K562 (cell line): ENCODE results near the gene SREBF1. TPM values are rescaled to one million over a fixed set of nuclear protein-coding genes. Genes with fewer than 3 reads are reported as not detected.

ENCODE experiments used
- CHD2 ChIP-seq: IDR thresholded peaks from 2 replicates; pipeline ENCODE4 v1.6.1; 2011; ENCODE audit warnings: low read depth, low read length
- CREB1 ChIP-seq, 2 experiments: sonication (generic) in 1 of 2; formaldehyde crosslinking in 1 of 2; IDR thresholded peaks; 2 replicates each; pipeline versions ENCODE4 v1.6.1 to v1.8.0; 2012 to 2022; ENCODE audit warnings: inconsistent platforms in 1 of 2, mild to moderate bottlenecking in 1 of 2, missing genetic modification reagents in 1 of 2, moderate library complexity in 1 of 2
- E2F3 ChIP-seq: fragments of 250-450 bp; sonication (Bioruptor Pico); IDR thresholded peaks from 2 replicates; pipeline ENCODE4 v1.4.0; 2020; ENCODE audit warnings: mild to moderate bottlenecking
- GABPB1 ChIP-seq: sonication (generic); formaldehyde crosslinking; IDR thresholded peaks from 2 replicates; pipeline ENCODE4 v1.8.0; 2022; ENCODE audit warnings: mild to moderate bottlenecking, missing genetic modification reagents
- SAFB ChIP-seq: fragments of 200-400 bp; formaldehyde crosslinking; IDR thresholded peaks from 2 replicates; pipeline ENCODE4 v1.6.1; 2017; ENCODE audit warnings: low read depth, low read length, borderline replicate concordance
- SMAD1 ChIP-seq: fragments of 150-350 bp; IDR thresholded peaks from 2 replicates; pipeline ENCODE4 v1.6.1; 2014; ENCODE audit warnings: low read length, low read depth; ENCODE audit not compliant: partially characterized antibody
- ZNF384 ChIP-seq: IDR thresholded peaks from 2 replicates; pipeline ENCODE4 v1.6.1; 2012; ENCODE audit warnings: low read depth, low read length, improper control_type of control experiment
- polyA plus RNA-seq, 8 experiments: library from polyadenylated mRNA; depleted of rRNA in 4 of 8; stranded (reverse) in 5 of 8; unstranded in 3 of 8; fragments of >200 nt; fragmentation: Nextera tagmentation in 2 of 8; fragmentation: Illumina TruSeq in 1 of 8; extraction: Ambion mirVana in 2 of 8; extraction: Trizol in 1 of 8; gene quantifications; 2 replicates each; pipeline versions ENCODE4 v1.2.1 to v1.2.3, GENCODE V29; 2011 to 2014; ENCODE audit warnings: inconsistent platforms in 1 of 8, missing spikeins in 1 of 8
- total RNA-seq, 7 experiments: library from RNA; depleted of rRNA in 6 of 7; stranded (reverse); fragments of >200 nt in 6 of 7; fragmentation: Illumina TruSeq in 2 of 7; extraction: Trizol in 2 of 7; gene quantifications; 2 replicates each; pipeline versions ENCODE4 v1.2.1 to v1.2.3, GENCODE V29; 2011 to 2021; ENCODE audit warnings: low replicate concordance in 1 of 7
- TF ChIP-seq, protein P1 (sequence below), 2 experiments: fragments of 450-650 bp; formaldehyde crosslinking in 1 of 2; IDR thresholded peaks; 2 replicates each; pipeline versions ENCODE4 v1.4.0 to v1.6.1; 2014 to 2020; ENCODE audit warnings: mild to moderate bottlenecking in 2 of 2, borderline replicate concordance in 1 of 2, low read depth in 1 of 2
- TF ChIP-seq, protein P2 (sequence below): fragments of 450-650 bp; IDR thresholded peaks from 2 replicates; pipeline ENCODE4 v1.6.1; 2016; ENCODE audit warnings: low read depth

Gene SREBF1
- total and polyA plus RNA-seq, 9 of the 15 experiments (the other 6 are each of a cell fraction or from before 2014, with no cell fraction given) = 1.6 to 169 (median 69.4) TPM

DNA sequence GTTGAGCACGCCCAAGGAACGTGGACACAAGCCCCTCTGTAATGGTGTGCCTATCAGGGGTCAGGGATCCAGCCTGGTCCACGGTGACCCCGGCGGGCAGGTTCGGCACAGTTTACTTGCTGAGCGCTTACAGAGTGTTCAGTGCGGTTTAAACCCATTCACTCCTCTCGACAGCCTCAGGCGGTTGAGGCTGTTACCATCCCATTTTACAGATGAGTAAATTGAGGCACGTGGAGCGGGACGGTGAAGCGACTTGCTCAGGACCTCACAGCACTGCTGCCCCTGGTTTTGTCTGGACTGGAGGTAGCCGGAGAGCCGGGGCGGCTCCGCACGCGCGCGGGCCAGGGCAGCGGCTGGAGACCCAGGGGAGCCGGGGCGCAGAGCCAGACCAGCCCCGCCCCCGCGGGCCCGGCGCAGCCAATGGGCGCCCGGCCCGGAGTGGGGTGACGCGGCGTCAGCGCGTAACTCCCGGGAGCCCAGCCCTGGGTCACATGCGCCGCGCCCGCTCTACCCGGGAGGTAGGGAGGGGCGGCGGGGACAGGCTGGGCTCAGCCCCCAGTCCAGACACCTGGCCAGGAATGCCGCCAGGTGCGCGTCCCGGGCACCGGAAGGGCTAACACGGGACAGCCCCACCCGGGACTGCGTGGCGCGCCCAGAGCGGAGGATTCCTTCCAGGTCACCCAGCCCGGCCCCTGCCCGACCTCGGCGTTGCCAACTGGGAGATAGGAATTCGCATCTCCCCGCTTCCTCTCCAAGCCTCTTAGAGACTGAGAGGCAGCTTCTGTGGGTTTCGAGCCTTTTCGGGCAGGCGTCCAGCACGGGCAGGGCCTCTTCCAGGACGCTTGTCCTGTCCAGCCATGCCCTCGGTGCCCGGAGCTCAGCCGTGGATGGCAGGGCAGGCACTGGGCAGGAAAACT, 3.3 kb upstream of the SREBF1 start (continued):
- TF ChIP-seq, protein P1, sequence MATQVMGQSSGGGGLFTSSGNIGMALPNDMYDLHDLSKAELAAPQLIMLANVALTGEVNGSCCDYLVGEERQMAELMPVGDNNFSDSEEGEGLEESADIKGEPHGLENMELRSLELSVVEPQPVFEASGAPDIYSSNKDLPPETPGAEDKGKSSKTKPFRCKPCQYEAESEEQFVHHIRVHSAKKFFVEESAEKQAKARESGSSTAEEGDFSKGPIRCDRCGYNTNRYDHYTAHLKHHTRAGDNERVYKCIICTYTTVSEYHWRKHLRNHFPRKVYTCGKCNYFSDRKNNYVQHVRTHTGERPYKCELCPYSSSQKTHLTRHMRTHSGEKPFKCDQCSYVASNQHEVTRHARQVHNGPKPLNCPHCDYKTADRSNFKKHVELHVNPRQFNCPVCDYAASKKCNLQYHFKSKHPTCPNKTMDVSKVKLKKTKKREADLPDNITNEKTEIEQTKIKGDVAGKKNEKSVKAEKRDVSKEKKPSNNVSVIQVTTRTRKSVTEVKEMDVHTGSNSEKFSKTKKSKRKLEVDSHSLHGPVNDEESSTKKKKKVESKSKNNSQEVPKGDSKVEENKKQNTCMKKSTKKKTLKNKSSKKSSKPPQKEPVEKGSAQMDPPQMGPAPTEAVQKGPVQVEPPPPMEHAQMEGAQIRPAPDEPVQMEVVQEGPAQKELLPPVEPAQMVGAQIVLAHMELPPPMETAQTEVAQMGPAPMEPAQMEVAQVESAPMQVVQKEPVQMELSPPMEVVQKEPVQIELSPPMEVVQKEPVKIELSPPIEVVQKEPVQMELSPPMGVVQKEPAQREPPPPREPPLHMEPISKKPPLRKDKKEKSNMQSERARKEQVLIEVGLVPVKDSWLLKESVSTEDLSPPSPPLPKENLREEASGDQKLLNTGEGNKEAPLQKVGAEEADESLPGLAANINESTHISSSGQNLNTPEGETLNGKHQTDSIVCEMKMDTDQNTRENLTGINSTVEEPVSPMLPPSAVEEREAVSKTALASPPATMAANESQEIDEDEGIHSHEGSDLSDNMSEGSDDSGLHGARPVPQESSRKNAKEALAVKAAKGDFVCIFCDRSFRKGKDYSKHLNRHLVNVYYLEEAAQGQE (IDR thresholded peaks at IDR 0.05; ENCODE audit: borderline replicate concordance) = peak; percentile 40
- TF ChIP-seq, protein P1 (CRISPR knock-in tag; IDR thresholded peaks at IDR 0.05; ENCODE audit: low read depth) = peak; percentile 71; the same call in 1 of the 2 replicates
- TF ChIP-seq SAFB (no peak), SMAD1 (peak; percentile 67), ZNF384 (no peak), E2F3 (CRISPR knock-in tag) (0 out of 2 replicates have a peak, but pooled peaks have one; percentile 38), GABPB1 (CRISPR knock-in tag) (peak; percentile 80), CHD2 (no peak), CREB1 (IDR thresholded peaks at IDR 0.05) (peak; percentile 67), CREB1 (CRISPR knock-in tag; IDR thresholded peaks at IDR 0.05) (peak; percentile 66; the same call in 1 of the 2 replicates)
- TF ChIP-seq, protein P2, sequence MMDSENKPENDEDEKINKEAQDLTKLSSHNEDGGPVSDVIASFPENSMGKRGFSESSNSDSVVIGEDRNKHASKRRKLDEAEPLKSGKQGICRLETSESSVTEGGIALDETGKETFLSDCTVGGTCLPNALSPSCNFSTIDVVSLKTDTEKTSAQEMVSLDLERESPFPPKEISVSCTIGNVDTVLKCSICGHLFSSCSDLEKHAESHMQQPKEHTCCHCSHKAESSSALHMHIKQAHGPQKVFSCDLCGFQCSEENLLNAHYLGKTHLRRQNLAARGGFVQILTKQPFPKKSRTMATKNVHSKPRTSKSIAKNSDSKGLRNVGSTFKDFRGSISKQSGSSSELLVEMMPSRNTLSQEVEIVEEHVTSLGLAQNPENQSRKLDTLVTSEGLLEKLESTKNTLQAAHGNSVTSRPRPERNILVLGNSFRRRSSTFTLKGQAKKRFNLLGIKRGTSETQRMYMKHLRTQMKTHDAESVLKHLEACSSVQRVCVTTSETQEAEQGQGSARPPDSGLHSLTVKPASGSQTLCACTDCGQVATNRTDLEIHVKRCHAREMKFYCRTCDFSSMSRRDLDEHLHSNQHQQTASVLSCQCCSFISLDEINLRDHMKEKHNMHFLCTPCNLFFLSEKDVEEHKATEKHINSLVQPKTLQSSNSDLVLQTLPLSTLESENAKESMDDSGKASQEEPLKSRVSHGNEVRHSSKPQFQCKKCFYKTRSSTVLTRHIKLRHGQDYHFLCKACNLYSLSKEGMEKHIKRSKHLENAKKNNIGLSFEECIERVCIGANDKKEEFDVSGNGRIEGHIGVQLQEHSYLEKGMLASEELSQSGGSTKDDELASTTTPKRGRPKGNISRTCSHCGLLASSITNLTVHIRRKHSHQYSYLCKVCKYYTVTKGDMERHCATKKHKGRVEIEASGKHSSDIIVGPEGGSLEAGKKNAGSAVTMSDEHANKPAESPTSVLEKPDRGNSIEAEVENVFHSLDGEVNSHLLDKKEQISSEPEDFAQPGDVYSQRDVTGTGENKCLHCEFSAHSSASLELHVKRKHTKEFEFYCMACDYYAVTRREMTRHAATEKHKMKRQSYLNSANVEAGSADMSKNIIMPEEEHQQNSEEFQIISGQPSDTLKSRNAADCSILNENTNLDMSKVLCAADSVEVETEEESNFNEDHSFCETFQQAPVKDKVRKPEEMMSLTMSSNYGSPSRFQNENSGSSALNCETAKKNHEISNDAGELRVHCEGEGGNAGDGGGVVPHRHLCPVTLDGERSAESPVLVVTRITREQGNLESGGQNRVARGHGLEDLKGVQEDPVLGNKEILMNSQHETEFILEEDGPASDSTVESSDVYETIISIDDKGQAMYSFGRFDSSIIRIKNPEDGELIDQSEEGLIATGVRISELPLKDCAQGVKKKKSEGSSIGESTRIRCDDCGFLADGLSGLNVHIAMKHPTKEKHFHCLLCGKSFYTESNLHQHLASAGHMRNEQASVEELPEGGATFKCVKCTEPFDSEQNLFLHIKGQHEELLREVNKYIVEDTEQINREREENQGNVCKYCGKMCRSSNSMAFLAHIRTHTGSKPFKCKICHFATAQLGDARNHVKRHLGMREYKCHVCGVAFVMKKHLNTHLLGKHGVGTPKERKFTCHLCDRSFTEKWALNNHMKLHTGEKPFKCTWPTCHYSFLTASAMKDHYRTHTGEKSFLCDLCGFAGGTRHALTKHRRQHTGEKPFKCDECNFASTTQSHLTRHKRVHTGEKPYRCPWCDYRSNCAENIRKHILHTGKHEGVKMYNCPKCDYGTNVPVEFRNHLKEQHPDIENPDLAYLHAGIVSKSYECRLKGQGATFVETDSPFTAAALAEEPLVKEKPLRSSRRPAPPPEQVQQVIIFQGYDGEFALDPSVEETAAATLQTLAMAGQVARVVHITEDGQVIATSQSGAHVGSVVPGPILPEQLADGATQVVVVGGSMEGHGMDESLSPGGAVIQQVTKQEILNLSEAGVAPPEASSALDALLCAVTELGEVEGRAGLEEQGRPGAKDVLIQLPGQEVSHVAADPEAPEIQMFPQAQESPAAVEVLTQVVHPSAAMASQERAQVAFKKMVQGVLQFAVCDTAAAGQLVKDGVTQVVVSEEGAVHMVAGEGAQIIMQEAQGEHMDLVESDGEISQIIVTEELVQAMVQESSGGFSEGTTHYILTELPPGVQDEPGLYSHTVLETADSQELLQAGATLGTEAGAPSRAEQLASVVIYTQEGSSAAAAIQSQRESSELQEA = no peak
